Endothelial cell of umbilical vein (primary cell): ENCODE results near the gene SLC19A1. TPM values are rescaled to one million over a fixed set of nuclear protein-coding genes. Genes with fewer than 3 reads are reported as not detected.

Source experiments
- BruUV-seq: library from RNA; stranded (reverse); fragments of 400-500 nt; replicated peaks from 2 replicates; lab custom pipeline; 2021; lab: Mats Ljungman, UMichigan
- CTCF ChIA-PET: fragments of 300-600, 350-600 bp; sonication (Branson Sonifier 250); formaldehyde crosslinking; loops from one replicate; lab custom pipeline; 2021; ENCODE audit warnings: antibody characterized with exemption, inconsistent platforms; lab: Charles Lee
- POLR2A ChIA-PET: fragments of 300-600, 350-600 bp; sonication (Branson Sonifier 250); formaldehyde crosslinking; loops from one replicate; lab custom pipeline; 2021; ENCODE audit warnings: antibody characterized with exemption, inconsistent platforms; lab: Charles Lee
- DNase-seq: peaks from one replicate; pipeline ENCODE4 v3.0.0-alpha.2; 2011; ENCODE audit warnings: low read depth, low spot score
- FAIRE-seq: peaks from 2 replicates; lab custom pipeline; 2011; peaks lifted over from hg19 to GRCh38; lab: Jason Lieb, UNC
- H2AFZ ChIP-seq: 2 replicates; pipeline ENCODE4 v1.6.0; 2012; ENCODE audit warnings: low read depth, low read length, control low read depth, inconsistent platforms
- H3K27ac ChIP-seq: 2 replicates; pipeline ENCODE4 v1.5.1; 2011; ENCODE audit warnings: low read depth, mild to moderate bottlenecking, control low read depth, low read length, moderate library complexity; ENCODE audit not compliant: insufficient read depth
- H3K27me3 ChIP-seq, 2 experiments: 2 replicates each; pipeline versions ENCODE4 v1.6.0 to v1.6.1; 2011; ENCODE audit warnings: low read length in 2 of 2, mixed read lengths in 1 of 2; ENCODE audit not compliant: control insufficient read depth in 2 of 2, insufficient read depth in 2 of 2
- H3K36me3 ChIP-seq, 2 experiments: 2 replicates in 1 of 2; 3 replicates in 1 of 2; pipeline ENCODE4 v1.5.1; 2011; ENCODE audit warnings: low read length in 2 of 2, mild to moderate bottlenecking in 1 of 2, moderate library complexity in 1 of 2; ENCODE audit not compliant: control insufficient read depth in 2 of 2, insufficient read depth in 2 of 2; ENCODE audit errors: extremely low read depth in 1 of 2
- H3K4me1 ChIP-seq: 3 replicates; pipeline ENCODE4 v1.5.1; 2011; ENCODE audit warnings: mild to moderate bottlenecking, low read length; ENCODE audit not compliant: control insufficient read depth, insufficient read depth; ENCODE audit errors: extremely low read depth
- H3K4me2 ChIP-seq: 2 replicates; pipeline ENCODE4 v1.6.1; 2011; ENCODE audit warnings: low read length, control low read depth, mixed read lengths; ENCODE audit not compliant: insufficient read depth
- H3K4me3 ChIP-seq, 3 experiments: fragments of 200-600 bp in 1 of 3; sonication (generic), shearing (Covaris generic) in 1 of 3; replicated peaks in 1 of 3; 2 replicates each; pipeline ENCODE4 v1.5.1; 2011 to 2016; ENCODE audit warnings: control low read depth in 3 of 3, low read length in 3 of 3, mild to moderate bottlenecking in 2 of 3, inconsistent platforms in 1 of 3, low read depth in 1 of 3, moderate library complexity in 1 of 3; ENCODE audit not compliant: insufficient read depth in 1 of 3
- H3K79me2 ChIP-seq: 2 replicates; pipeline ENCODE4 v1.6.0; 2012; ENCODE audit warnings: low read length, inconsistent platforms; ENCODE audit not compliant: control insufficient read depth, insufficient read depth
- H3K9ac ChIP-seq: replicated peaks from 2 replicates; pipeline ENCODE3; 2011; ENCODE audit warnings: low read length, control low read depth; ENCODE audit not compliant: insufficient read depth; ENCODE audit errors: extremely low read depth
- H3K9me1 ChIP-seq: replicated peaks from 3 replicates; pipeline ENCODE4 v1.6.0; 2011; ENCODE audit warnings: mild to moderate bottlenecking, low read length; ENCODE audit not compliant: control insufficient read depth, insufficient read depth; ENCODE audit errors: extremely low read depth
- H3K9me3 ChIP-seq: replicated peaks from 2 replicates; pipeline ENCODE4 v1.5.1; 2012; ENCODE audit warnings: low read length, inconsistent platforms; ENCODE audit not compliant: control insufficient read depth, insufficient read depth
- H4K20me1 ChIP-seq: replicated peaks from 2 replicates; pipeline ENCODE3; 2011; ENCODE audit warnings: mild to moderate bottlenecking, low read length; ENCODE audit not compliant: control insufficient read depth, insufficient read depth; ENCODE audit errors: extremely low read depth
- CTCF ChIP-seq, 2 donors: IDR thresholded peaks; 1 replicate in 1 of 2; 2 replicates in 1 of 2; pipeline ENCODE4 v1.5.1; 2011; ENCODE audit warnings: low read length in 2 of 2, mild to moderate bottlenecking in 2 of 2, moderate library complexity in 2 of 2, control low read depth in 1 of 2, inconsistent platforms in 1 of 2, low read depth in 1 of 2; ENCODE audit not compliant: insufficient read depth in 1 of 2; ENCODE audit errors: extremely low read depth in 1 of 2
- EZH2 ChIP-seq: IDR thresholded peaks from 2 replicates; pipeline ENCODE4 v1.6.1; 2012; ENCODE audit warnings: borderline replicate concordance, low read depth, mild to moderate bottlenecking, moderate library complexity, low read length, inconsistent platforms; ENCODE audit not compliant: severe bottlenecking
- FOS ChIP-seq: IDR thresholded peaks from 2 replicates; pipeline ENCODE4 v1.6.1; 2011; ENCODE audit warnings: mild to moderate bottlenecking, low read length, moderate library complexity, borderline replicate concordance; ENCODE audit not compliant: insufficient read depth
- GATA2 ChIP-seq: IDR thresholded peaks from 2 replicates; pipeline ENCODE4 v1.7.0; 2011; ENCODE audit warnings: low read depth, mild to moderate bottlenecking, moderate library complexity, mixed read lengths, low read length; ENCODE audit not compliant: insufficient read length, insufficient read depth
- JUN ChIP-seq: IDR thresholded peaks from 2 replicates; pipeline ENCODE4 v1.6.1; 2011; ENCODE audit warnings: borderline replicate concordance, low read depth; ENCODE audit not compliant: insufficient read length, insufficient read depth
- MAX ChIP-seq: IDR thresholded peaks from 2 replicates; pipeline ENCODE4 v1.6.1; 2011; ENCODE audit not compliant: insufficient read depth, insufficient read length
- MYC ChIP-seq: IDR thresholded peaks from one replicate; pipeline ENCODE4 v1.6.1; 2011; ENCODE audit warnings: mild to moderate bottlenecking, low read depth, low read length
- POLR2A ChIP-seq: IDR thresholded peaks from 2 replicates; pipeline ENCODE4 v1.6.1; 2012; ENCODE audit warnings: low read depth, mild to moderate bottlenecking, control low read depth, low read length
- POLR2AphosphoS5 ChIP-seq: IDR thresholded peaks from 2 replicates; pipeline ENCODE4 v1.6.1; 2012; ENCODE audit warnings: low read depth, mild to moderate bottlenecking, control low read depth, low read length, moderate library complexity; ENCODE audit not compliant: insufficient read depth
- dilution Hi-C: fragments of 300-500 bp; cut with MboI; formaldehyde crosslinking; loops from one replicate; pipeline ENCODE4 v1.15.0; 2019; ENCODE audit warnings: low sequenced_read_pairs; ENCODE audit not compliant: extremely low pct_ligation_motif_present
- intact Hi-C: fragments of 100-400 bp; cut with micrococcal nuclease; formaldehyde crosslinking; loops from one replicate; pipeline ENCODE4 v1.10.0; 2022
- polyA plus RNA-seq, 4 experiments: library from polyadenylated mRNA; depleted of rRNA in 3 of 4; stranded (reverse) in 3 of 4; unstranded in 1 of 4; fragments of >200 nt; gene quantifications; 2 replicates each; pipeline versions ENCODE4 v1.2.1 to v1.2.3, GENCODE V29; 2011 to 2012; ENCODE audit warnings: missing spikeins in 1 of 4
- total RNA-seq: library from RNA; stranded (reverse); gene quantifications from 2 replicates; pipeline ENCODE4 v1.2.3, GENCODE V29; 2021

The SLC19A1 gene
- total and polyA plus RNA-seq, 2 donors (not counting 3 experiments of a cell fraction or from before 2014, with no cell fraction given): 36.3 to 54.6 TPM

GRCh38 chr21:45578176-45578801, 36.0 kb upstream of the SLC19A1 start:
- dilution Hi-C loops: no loop called here
- Histone ChIP-seq H3K9me1 (no peaks in the 10 kb centered on the region), H3K9me3 (no peaks in the 10 kb centered on the region), H3K27me3 (peaks cover 2 to 3% of the 10 kb centered on the region in 2 experiments), H3K4me2 (no peak overlapping the region), H3K27ac (no peak overlapping the region), H3K36me3 (no peaks in the 10 kb centered on the region), H2AFZ (no peak overlapping the region), H3K4me1 (no peaks in the 10 kb centered on the region), H3K4me3 (no peak overlapping the region), H3K9ac (no peak overlapping the region), H4K20me1 (no peaks in the 10 kb centered on the region), H3K79me2 (no peaks in the 10 kb centered on the region)
- FAIRE-seq: no peak
- ChIA-PET POLR2A (no interaction called here), CTCF (interaction anchor here (4.0 kb wide), 1 partner anchor 22 kb away, joined by 13 read pairs; no protein-coding TSS in a partner anchor)
- intact Hi-C loops: no loop called here
- no peak for DNase-seq
- no TSS peak for BruUV-seq
- no peak for TF ChIP-seq POLR2A
- TF ChIP-seq MAX: no peak
- TF ChIP-seq POLR2AphosphoS5: no peak
- no peak for TF ChIP-seq JUN
- TF ChIP-seq MYC: no peak
- TF ChIP-seq EZH2: no peak
- TF ChIP-seq GATA2: no peak
- no peak for TF ChIP-seq FOS
- no peak for TF ChIP-seq CTCF (IDR thresholded peaks at IDR 0.05; ENCODE audit: extremely low read depth in 1 of 2, insufficient read depth in 1 of 2, low read depth in 1 of 2, low read length in 2 of 2)
